ENCODE data around the gene NT5DC4. TPM values are rescaled to one million over a fixed set of nuclear protein-coding genes. Genes with fewer than 3 reads are reported as not detected.

Gene NT5DC4
- total RNA-seq, 2 experiments from 2014 or later, result not detected

GRCh38 chr2:112688086-112688880 lies 32.5 kb upstream of the NT5DC4 start:
- intact Hi-C loops (cut with micrococcal nuclease), result no loop called here
- H3K27me3 Mint-ChIP-seq (ENCODE audit: low read depth), result no peaks in the 10 kb centered on the region
- DNase-seq, result no peak
- H3K36me3 Mint-ChIP-seq (ENCODE audit: low read depth), result no peaks in the 10 kb centered on the region
- no peaks in the 10 kb centered on the region for H3K9me3 Mint-ChIP-seq
- CTCF ChIA-PET, result interaction anchor here (0.7 to 1.0 kb wide), 2 partner anchors 38 to 62 kb away, joined by 3 read pairs; no protein-coding TSS in a partner anchor
- H3K4me1 Mint-ChIP-seq (ENCODE audit: low read depth), result peaks cover 32% of the 10 kb centered on the region
- H3K4me3 Mint-ChIP-seq, result no peak overlapping the region
- H3K27ac Mint-ChIP-seq, result no peak overlapping the region

- no peak overlapping the region for H3K27ac Mint-ChIP-seq
- DNase-seq, result peak; percentile 79
- CTCF ChIA-PET, result interaction anchor here (0.6 to 4.4 kb wide), 19 partner anchors 15 to 1061 kb away, joined by 3 to 65 read pairs (median 4); no protein-coding TSS in a partner anchor
- intact Hi-C loops (cut with micrococcal nuclease), result loop anchor here (1.0 kb wide), 3 partner anchors 46 to 91 kb away; partner anchors contain the start of gene SLC20A1
- H3K36me3 Mint-ChIP-seq (ENCODE audit: low read depth), result no peaks in the 10 kb centered on the region
- H3K27me3 Mint-ChIP-seq (ENCODE audit: low read depth), result no peaks in the 10 kb centered on the region
- no peaks in the 10 kb centered on the region for H3K9me3 Mint-ChIP-seq
- H3K4me3 Mint-ChIP-seq, result peak overlapping the region; percentile 59
- H3K4me1 Mint-ChIP-seq (ENCODE audit: low read depth), result peaks cover 35% of the 10 kb centered on the region
These were observed 29.9 kb upstream of the NT5DC4 start for GRCh38 chr2:112690853-112691401.

GRCh38 chr2:112691881-112692281 lies 28.9 kb upstream of the NT5DC4 start:
- intact Hi-C loops (cut with micrococcal nuclease), result loop anchor here (1.0 kb wide), 8 partner anchors 16 to 406 kb away; partner anchors contain the start of genes CHCHD5 and SLC20A1
- DNase-seq, result no peak
- peak overlapping the region; percentile 34 for H3K27ac Mint-ChIP-seq
- CTCF ChIA-PET, result interaction anchor here (0.6 to 4.4 kb wide), 15 partner anchors 15 to 109 kb away, joined by 3 to 65 read pairs (median 4); partner anchors contain the start of gene SLC20A1
- H3K9me3 Mint-ChIP-seq, result no peaks in the 10 kb centered on the region
- H3K36me3 Mint-ChIP-seq (ENCODE audit: low read depth), result no peaks in the 10 kb centered on the region
- H3K4me1 Mint-ChIP-seq (ENCODE audit: low read depth), result peaks cover 29% of the 10 kb centered on the region
- H3K27me3 Mint-ChIP-seq (ENCODE audit: low read depth), result no peaks in the 10 kb centered on the region
- no peak overlapping the region for H3K4me3 Mint-ChIP-seq

GRCh38 chr2:112692495-112692911 lies 28.3 kb upstream of the NT5DC4 start:
- intact Hi-C loops (cut with micrococcal nuclease), result loop anchor here (1.0 kb wide), 5 partner anchors 16 to 406 kb away; partner anchors contain the start of gene CHCHD5

GRCh38 chr2:112692918-112693317 lies 27.9 kb upstream of the NT5DC4 start:
- peak overlapping the region; percentile 80 for H3K27ac Mint-ChIP-seq
- no peaks in the 10 kb centered on the region for H3K27me3 Mint-ChIP-seq (ENCODE audit: low read depth)
- H3K36me3 Mint-ChIP-seq (ENCODE audit: low read depth), result no peaks in the 10 kb centered on the region
- CTCF ChIA-PET, result interaction anchor here (0.6 to 4.4 kb wide), 10 partner anchors 14 to 110 kb away, joined by 3 to 65 read pairs (median 4); partner anchors contain the start of gene SLC20A1
- DNase-seq, result peak; percentile 70
- peaks cover 29% of the 10 kb centered on the region for H3K4me1 Mint-ChIP-seq (ENCODE audit: low read depth)
- no peaks in the 10 kb centered on the region for H3K9me3 Mint-ChIP-seq
- peak overlapping the region; percentile 4 for H3K4me3 Mint-ChIP-seq
- intact Hi-C loops (cut with micrococcal nuclease), result loop anchor here (1.0 kb wide), 5 partner anchors 15 to 405 kb away; partner anchors contain the start of gene CHCHD5

More at GRCh38 chr2:112692495-112692911, 28.3 kb upstream of the NT5DC4 start:
- CTCF ChIA-PET, result interaction anchor here (0.6 to 4.4 kb wide), 12 partner anchors 14 to 109 kb away, joined by 3 to 65 read pairs (median 4); partner anchors contain the start of gene SLC20A1
- H3K27ac Mint-ChIP-seq, result peak overlapping the region; percentile 80
- peaks cover 29% of the 10 kb centered on the region for H3K4me1 Mint-ChIP-seq (ENCODE audit: low read depth)
- H3K4me3 Mint-ChIP-seq, result peak overlapping the region; percentile 4
- DNase-seq, result peak; percentile 89
- H3K9me3 Mint-ChIP-seq, result no peaks in the 10 kb centered on the region
- no peaks in the 10 kb centered on the region for H3K27me3 Mint-ChIP-seq (ENCODE audit: low read depth)
- H3K36me3 Mint-ChIP-seq (ENCODE audit: low read depth), result no peaks in the 10 kb centered on the region

- Mint-ChIP-seq H3K9me3 (no peaks in the 10 kb centered on the region), H3K36me3 (ENCODE audit: low read depth) (no peaks in the 10 kb centered on the region), H3K27me3 (ENCODE audit: low read depth) (no peaks in the 10 kb centered on the region), H3K4me1 (ENCODE audit: low read depth) (peaks cover 29% of the 10 kb centered on the region), H3K4me3 (no peak overlapping the region), H3K27ac (no peak overlapping the region)
- CTCF ChIA-PET, result interaction anchor here (3.6 to 4.4 kb wide), 2 partner anchors 32 to 67 kb away, joined by 35 to 65 read pairs; no protein-coding TSS in a partner anchor
- intact Hi-C loops (cut with micrococcal nuclease), result no loop called here
- DNase-seq, result no peak
These were observed 27.2 kb upstream of the NT5DC4 start for GRCh38 chr2:112693596-112693995.

GRCh38 chr2:112694182-112694581 lies 26.6 kb upstream of the NT5DC4 start:
- Mint-ChIP-seq H3K27ac (no peak overlapping the region), H3K27me3 (ENCODE audit: low read depth) (no peaks in the 10 kb centered on the region), H3K4me3 (no peak overlapping the region), H3K4me1 (ENCODE audit: low read depth) (peaks cover 29% of the 10 kb centered on the region), H3K9me3 (no peaks in the 10 kb centered on the region), H3K36me3 (ENCODE audit: low read depth) (no peaks in the 10 kb centered on the region)
- intact Hi-C loops (cut with micrococcal nuclease), result no loop called here
- CTCF ChIA-PET, result interaction anchor here (0.6 kb wide), 1 partner anchor 160 kb away, joined by 3 read pairs; no protein-coding TSS in a partner anchor
- no peak for DNase-seq

- CTCF ChIA-PET, result interaction anchor here (1.1 to 1.7 kb wide), 3 partner anchors 14 to 97 kb away, joined by 3 to 5 read pairs (median 3); no protein-coding TSS in a partner anchor
- H3K36me3 Mint-ChIP-seq (ENCODE audit: low read depth), result no peaks in the 10 kb centered on the region
- no peaks in the 10 kb centered on the region for H3K27me3 Mint-ChIP-seq (ENCODE audit: low read depth)
- no peaks in the 10 kb centered on the region for H3K9me3 Mint-ChIP-seq
- no peak overlapping the region for H3K4me3 Mint-ChIP-seq
- DNase-seq, result no peak
- H3K27ac Mint-ChIP-seq, result no peak overlapping the region
- H3K4me1 Mint-ChIP-seq (ENCODE audit: low read depth), result no peaks in the 10 kb centered on the region
- intact Hi-C loops (cut with micrococcal nuclease), result no loop called here
These were observed 21.8 kb upstream of the NT5DC4 start for GRCh38 chr2:112698834-112699515.

GRCh38 chr2:112699984-112700667 lies 20.7 kb upstream of the NT5DC4 start:
- H3K27ac Mint-ChIP-seq, result no peak overlapping the region
- DNase-seq, result no peak
- H3K9me3 Mint-ChIP-seq, result no peaks in the 10 kb centered on the region
- intact Hi-C loops (cut with micrococcal nuclease), result loop anchor here (5.0 kb wide), 1 partner anchor 178 kb away; no protein-coding TSS in a partner anchor
- peaks cover 2% of the 10 kb centered on the region for H3K27me3 Mint-ChIP-seq (ENCODE audit: low read depth)
- H3K4me3 Mint-ChIP-seq, result no peak overlapping the region
- no peaks in the 10 kb centered on the region for H3K4me1 Mint-ChIP-seq (ENCODE audit: low read depth)
- no peaks in the 10 kb centered on the region for H3K36me3 Mint-ChIP-seq (ENCODE audit: low read depth)
- CTCF ChIA-PET, result interaction anchor here (0.6 to 1.7 kb wide), 3 partner anchors 15 to 573 kb away, joined by 3 to 5 read pairs (median 3); no protein-coding TSS in a partner anchor

- intact Hi-C loops (cut with micrococcal nuclease), result loop anchor here (5.0 kb wide), 1 partner anchor 179 kb away; no protein-coding TSS in a partner anchor
- Mint-ChIP-seq H3K27me3 (ENCODE audit: low read depth) (peaks cover 3% of the 10 kb centered on the region), H3K36me3 (ENCODE audit: low read depth) (no peaks in the 10 kb centered on the region), H3K4me1 (ENCODE audit: low read depth) (peaks cover 2% of the 10 kb centered on the region), H3K27ac (no peak overlapping the region), H3K4me3 (no peak overlapping the region), H3K9me3 (no peaks in the 10 kb centered on the region)
- no peak for DNase-seq
- CTCF ChIA-PET, result interaction anchor here (1.2 kb wide), 1 partner anchor 75 kb away, joined by 3 read pairs; no protein-coding TSS in a partner anchor
These were observed 19.8 kb upstream of the NT5DC4 start for GRCh38 chr2:112701052-112701451.

GRCh38 chr2:112703684-112704083 lies 17.1 kb upstream of the NT5DC4 start:
- intact Hi-C loops (cut with micrococcal nuclease), result loop anchor here (5.0 kb wide), 1 partner anchor 181 kb away; no protein-coding TSS in a partner anchor
- no peak for DNase-seq
- peaks cover 15% of the 10 kb centered on the region for H3K4me1 Mint-ChIP-seq (ENCODE audit: low read depth)
- no peak overlapping the region for H3K4me3 Mint-ChIP-seq
- no peaks in the 10 kb centered on the region for H3K9me3 Mint-ChIP-seq
- H3K27me3 Mint-ChIP-seq (ENCODE audit: low read depth), result peaks cover 6% of the 10 kb centered on the region
- H3K36me3 Mint-ChIP-seq (ENCODE audit: low read depth), result no peaks in the 10 kb centered on the region
- CTCF ChIA-PET, result interaction anchor here (0.6 kb wide), 1 partner anchor 53 kb away, joined by 3 read pairs; no protein-coding TSS in a partner anchor
- no peak overlapping the region for H3K27ac Mint-ChIP-seq
